Gastroesophageal sphincter (tissue), 4 donors: ENCODE measurements around the gene NRXN3. TPM values are rescaled to one million over a fixed set of nuclear protein-coding genes. Genes with fewer than 3 reads are reported as not detected.

Experiments
- ATAC-seq: fragments of 150-250 bp; one replicate; pipeline ENCODE4 v1.9.1; 2016; ENCODE audit warnings: mild to moderate bottlenecking, moderate library complexity
- H3K27ac ChIP-seq, 4 donors: fragments of 200-600 bp; sonication (generic) in 3 of 4; 1 replicate in 3 of 4; 2 replicates in 1 of 4; pipeline ENCODE4 v1.5.1; 2016 to 2019
- H3K27me3 ChIP-seq: fragments of 200-600 bp; sonication (generic); one replicate; pipeline ENCODE4 v1.5.1; 2019
- H3K36me3 ChIP-seq, 2 donors: fragments of 200-600 bp; sonication (generic); one replicate each; pipeline ENCODE4 v1.5.1; 2019; ENCODE audit warnings: control low read depth in 1 of 2
- H3K4me1 ChIP-seq, 3 donors: fragments of 200-600 bp; sonication (generic); 1 replicate in 2 of 3; 2 replicates in 1 of 3; pipeline ENCODE4 v1.5.1; 2016 to 2019; ENCODE audit warnings: control low read depth in 2 of 3
- H3K4me3 ChIP-seq, 2 donors: fragments of 200-600 bp; sonication (generic); one replicate each; pipeline ENCODE4 v1.5.1; 2019; ENCODE audit warnings: mild to moderate bottlenecking in 1 of 2, moderate library complexity in 1 of 2
- H3K9me3 ChIP-seq, 3 donors: fragments of 200-600 bp; sonication (generic); one replicate each; pipeline ENCODE4 v1.5.1; 2017 to 2019; ENCODE audit warnings: control low read depth in 2 of 3
- CTCF ChIP-seq, 4 experiments: fragments of 200-600 bp in 2 of 4; fragments of 450-650 bp in 2 of 4; sonication (generic) in 1 of 4; IDR thresholded peaks; one replicate each; pipeline ENCODE4 v1.5.1; 2017 to 2019; ENCODE audit warnings: antibody characterized with exemption in 4 of 4, mild to moderate bottlenecking in 2 of 4, moderate library complexity in 2 of 4
- EP300 ChIP-seq: sonication (generic); formaldehyde crosslinking; IDR thresholded peaks from one replicate; pipeline ENCODE4 v1.6.1; 2017; ENCODE audit warnings: antibody characterized with exemption, mild to moderate bottlenecking
- POLR2A ChIP-seq, 2 donors: fragments of 450-650 bp; IDR thresholded peaks; one replicate each; pipeline ENCODE4 v1.6.1; 2017; ENCODE audit warnings: antibody characterized with exemption in 2 of 2, mild to moderate bottlenecking in 2 of 2, moderate library complexity in 1 of 2
- POLR2AphosphoS5 ChIP-seq: sonication (generic); formaldehyde crosslinking; IDR thresholded peaks from one replicate; pipeline ENCODE4 v1.6.1; 2017; ENCODE audit warnings: antibody characterized with exemption
- WGBS, 2 donors: methylation state at CpG; one replicate each; pipeline ENCODE4 v1.1.5; 2018; ENCODE audit warnings: low coverage in 1 of 2; 5-methylcytosine and 5-hydroxymethylcytosine counted together
- total RNA-seq, 4 donors: library from RNA; depleted of rRNA; stranded (reverse); fragments of >200 nt; gene quantifications; one replicate each; pipeline ENCODE4 v1.1.0, GENCODE V29; 2016

The NRXN3 gene
- total RNA-seq, 4 donors from 2014 or later, result 74.2 to 192 (median 98.2) TPM

DNA sequence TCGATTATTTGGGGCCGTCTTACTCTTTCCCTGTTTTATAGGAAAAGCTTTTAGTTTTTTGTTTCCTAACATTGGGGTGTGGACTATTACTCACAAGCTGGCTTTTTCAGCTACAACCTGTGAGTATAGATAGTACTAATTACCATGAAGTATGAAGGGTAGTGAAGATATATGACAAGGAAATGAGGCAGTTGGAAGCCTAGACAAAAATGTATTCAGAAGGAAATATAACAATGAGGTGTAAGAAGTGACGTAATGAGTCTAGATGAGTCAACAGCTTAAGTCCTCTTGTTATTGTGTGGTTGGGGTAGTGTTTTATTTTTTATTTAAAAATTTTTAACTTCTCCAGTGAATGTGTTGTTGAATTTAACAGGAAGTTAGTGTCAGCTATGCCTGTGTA lies 804.5 kb downstream of the NRXN3 start:
- Histone ChIP-seq H3K27ac (no peak overlapping the region), H3K4me3 (no peak overlapping the region), H3K4me1 (peaks cover 0 to 5% (median 0%) of the 10 kb centered on the region in 3 donors), H3K9me3 (no peaks in the 10 kb centered on the region), H3K27me3 (no peaks in the 10 kb centered on the region), H3K36me3 (no peaks in the 10 kb centered on the region)
- 59 to 78% methylated on average over 3 of the region's 3 CpGs for WGBS, 2 donors
- no peak for ATAC-seq
- TF ChIP-seq POLR2AphosphoS5, result no peak
- no peak for TF ChIP-seq POLR2A (IDR thresholded peaks at IDR 0.05)
- no peak for TF ChIP-seq EP300
- no peak for TF ChIP-seq CTCF (IDR thresholded peaks at IDR 0.05)

DNA sequence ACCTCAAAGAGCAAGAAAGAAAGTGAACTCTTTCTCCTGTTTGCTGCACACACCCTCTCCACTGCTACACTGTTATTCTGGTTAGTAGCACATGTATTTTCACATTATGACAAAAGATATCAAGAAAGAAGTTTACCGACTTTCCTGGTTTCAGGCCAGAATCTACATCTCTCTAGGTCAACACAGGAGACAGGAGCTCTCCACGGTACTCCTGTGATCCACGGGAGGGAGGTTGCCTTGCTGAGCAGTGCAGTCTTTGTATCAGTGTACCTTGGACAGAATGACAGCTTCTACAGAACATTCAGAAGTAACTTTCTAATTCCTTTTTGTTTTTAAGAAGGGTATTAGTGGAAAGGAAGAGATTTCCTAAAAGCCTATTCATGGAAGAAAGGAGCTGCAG lies 805.6 kb downstream of the NRXN3 start:
- Histone ChIP-seq H3K4me1 (no peaks in the 10 kb centered on the region), H3K9me3 (no peaks in the 10 kb centered on the region), H3K4me3 (no peak overlapping the region), H3K27ac (no peak overlapping the region), H3K36me3 (no peaks in the 10 kb centered on the region), H3K27me3 (no peaks in the 10 kb centered on the region)
- no peak for TF ChIP-seq EP300
- TF ChIP-seq CTCF (IDR thresholded peaks at IDR 0.05), result no peak
- TF ChIP-seq POLR2AphosphoS5, result no peak
- no peak for TF ChIP-seq POLR2A (IDR thresholded peaks at IDR 0.05)
- no peak for ATAC-seq
- 46 to 50% methylated on average over 2 to 3 of the region's 3 CpGs for WGBS, 2 donors

DNA sequence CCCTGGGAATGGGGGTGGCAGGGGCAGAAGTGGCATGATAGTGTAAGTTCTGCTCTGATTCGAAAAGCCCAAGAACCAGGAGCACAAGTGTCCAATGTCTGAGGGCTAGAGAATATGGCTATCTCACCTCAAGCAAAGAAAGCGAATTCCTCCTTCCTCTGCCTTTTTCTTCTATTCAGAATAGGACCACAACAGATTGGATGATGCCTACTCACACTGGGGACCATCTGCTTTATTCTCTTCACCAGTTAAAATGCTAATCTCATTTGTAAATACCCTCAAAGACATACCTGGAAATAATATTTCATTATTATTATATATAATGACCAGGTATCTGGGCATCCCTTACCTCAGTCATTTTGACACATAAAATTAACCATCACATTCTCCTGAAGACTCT lies 808.7 kb downstream of the NRXN3 start:
- TF ChIP-seq POLR2AphosphoS5 (no peak), CTCF (IDR thresholded peaks at IDR 0.05) (no peak), EP300 (no peak), POLR2A (IDR thresholded peaks at IDR 0.05) (no peak)
- no peak overlapping the region for H3K27ac ChIP-seq
- no peaks in the 10 kb centered on the region for H3K27me3 ChIP-seq
- H3K36me3 ChIP-seq, result no peaks in the 10 kb centered on the region
- no peak for ATAC-seq
- no peaks in the 10 kb centered on the region for H3K9me3 ChIP-seq
- no peaks in the 10 kb centered on the region for H3K4me1 ChIP-seq
- WGBS, 2 donors, result 80 to 100% methylated on average over 2 of the region's 2 CpGs
- no peak overlapping the region for H3K4me3 ChIP-seq

DNA sequence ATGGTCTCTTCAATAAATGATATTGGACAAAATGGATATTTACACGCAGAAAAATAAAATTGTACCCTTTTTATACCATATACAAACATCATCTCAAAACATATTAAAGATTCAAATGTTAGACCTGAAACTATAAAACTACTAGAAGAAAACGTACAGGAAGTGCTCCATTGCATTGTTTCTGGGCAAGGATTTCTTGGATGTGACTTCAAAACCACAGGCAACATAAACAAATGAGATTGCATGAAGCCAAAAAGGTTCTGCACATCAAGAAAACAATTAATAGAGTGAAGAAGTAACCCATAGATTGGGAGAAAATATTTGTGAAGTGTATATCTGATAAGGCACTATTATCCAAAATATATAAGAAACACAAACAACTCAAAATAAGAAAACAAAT lies 812.4 kb downstream of the NRXN3 start:
- no peaks in the 10 kb centered on the region for H3K27me3 ChIP-seq
- H3K27ac ChIP-seq, result no peak overlapping the region
- H3K4me3 ChIP-seq, result no peak overlapping the region
- no peaks in the 10 kb centered on the region for H3K9me3 ChIP-seq
- TF ChIP-seq CTCF (IDR thresholded peaks at IDR 0.05) (no peak), EP300 (no peak), POLR2A (IDR thresholded peaks at IDR 0.05) (no peak), POLR2AphosphoS5 (no peak)
- no peaks in the 10 kb centered on the region for H3K4me1 ChIP-seq
- no peaks in the 10 kb centered on the region for H3K36me3 ChIP-seq
- WGBS, 2 donors, result 64 to 90% methylated on average over 1 to 2 of the region's 2 CpGs
- no peak for ATAC-seq

- no peaks in the 10 kb centered on the region for H3K9me3 ChIP-seq
- H3K4me3 ChIP-seq, result no peak overlapping the region
- H3K27ac ChIP-seq, result no peak overlapping the region
- WGBS, 2 donors, result 42 to 100% methylated on average over 1 to 2 of the region's 2 CpGs
- ATAC-seq, result no peak
- TF ChIP-seq POLR2AphosphoS5 (no peak), CTCF (IDR thresholded peaks at IDR 0.05) (no peak), EP300 (no peak), POLR2A (IDR thresholded peaks at IDR 0.05) (no peak)
- H3K36me3 ChIP-seq, result no peaks in the 10 kb centered on the region
- H3K27me3 ChIP-seq, result no peaks in the 10 kb centered on the region
- no peaks in the 10 kb centered on the region for H3K4me1 ChIP-seq
Measured at GRCh38 chr14:78983126-78983525, 813.0 kb downstream of the NRXN3 start.
